Esophagus muscularis mucosa (tissue), 4 donors: ENCODE results near the gene FEZ2.

Source experiments
- CTCF ChIP-seq, 3 experiments: fragments of 200-600 bp in 2 of 3; fragments of 450-650 bp in 1 of 3; sonication (generic) in 2 of 3; IDR thresholded peaks; one replicate each; pipeline ENCODE4 v1.5.1; 2017 to 2019; ENCODE audit warnings: antibody characterized with exemption in 3 of 3, mild to moderate bottlenecking in 2 of 3, moderate library complexity in 1 of 3
- EP300 ChIP-seq: sonication (generic); formaldehyde crosslinking; IDR thresholded peaks from one replicate; pipeline ENCODE4 v1.6.1; 2017; ENCODE audit warnings: antibody characterized with exemption
- POLR2A ChIP-seq: fragments of 450-650 bp; IDR thresholded peaks from one replicate; pipeline ENCODE4 v1.6.1; 2017; ENCODE audit warnings: antibody characterized with exemption, moderate library complexity, mild to moderate bottlenecking, low read depth
- POLR2AphosphoS5 ChIP-seq, 2 donors: sonication (generic); formaldehyde crosslinking; IDR thresholded peaks; one replicate each; pipeline ENCODE4 v1.6.1; 2017; ENCODE audit warnings: antibody characterized with exemption in 2 of 2

GRCh38 chr2:36582951-36583350 is 15.0 kb downstream of the FEZ2 start:
- TF ChIP-seq EP300 = no peak
- no peak for TF ChIP-seq POLR2AphosphoS5 (IDR thresholded peaks at IDR 0.05)
- no peak for TF ChIP-seq CTCF (IDR thresholded peaks at IDR 0.05)
- no peak for TF ChIP-seq POLR2A
